IMR-90 (cell line): ENCODE results near the gene COL5A1. TPM values are rescaled to one million over a fixed set of nuclear protein-coding genes. Genes with fewer than 3 reads are reported as not detected.

Experiments
- ATAC-seq: fragments of 200-7000 bp; cut with Tn5 transposase; 2 replicates; pipeline ENCODE4 v1.9.1; 2020; ENCODE audit warnings: low read depth, mild to moderate bottlenecking, moderate library complexity
- BruUV-seq: library from RNA; stranded (reverse); fragments of 400-500 nt; replicated peaks from 2 replicates; lab custom pipeline; 2021; lab: Mats Ljungman, UMichigan
- CTCF ChIA-PET: fragments of 300-600 bp; formaldehyde crosslinking; extraction: SDS; loops from one replicate; lab custom pipeline; 2021; ENCODE audit warnings: antibody characterized with exemption; lab: Yijun Ruan, JAX
- POLR2A ChIA-PET: fragments of 300-600 bp; sonication (Branson Sonifier 250); formaldehyde crosslinking; loops from one replicate; lab custom pipeline; 2022; ENCODE audit warnings: antibody characterized with exemption; ENCODE audit not compliant: unreplicated experiment; lab: Charles Lee
- DNase-seq: peaks from one replicate; pipeline ENCODE4 v3.0.0; 2013
- H2AFZ ChIP-seq: replicated peaks from 2 replicates; pipeline ENCODE3; 2013; ENCODE audit warnings: low read length, mild to moderate bottlenecking; ENCODE audit not compliant: poor library complexity
- H2AK5ac ChIP-seq: 2 replicates; pipeline ENCODE4 v1.6.1; 2013; ENCODE audit warnings: low read depth, low read length, inconsistent platforms
- H2AK9ac ChIP-seq: replicated peaks from 2 replicates; pipeline ENCODE3; 2013; ENCODE audit warnings: mild to moderate bottlenecking, low read depth, low read length, moderate library complexity; ENCODE audit not compliant: poor library complexity
- H2BK120ac ChIP-seq: 2 replicates; pipeline ENCODE4 v1.6.1; 2013; ENCODE audit warnings: low read depth, low read length, inconsistent platforms
- H2BK15ac ChIP-seq: 3 replicates; pipeline ENCODE4 v1.6.1; 2013; ENCODE audit warnings: low read depth, low read length, inconsistent platforms
- H2BK20ac ChIP-seq: 2 replicates; pipeline ENCODE4 v1.6.1; 2013; ENCODE audit warnings: low read depth, mild to moderate bottlenecking, inconsistent platforms, low read length, moderate library complexity
- H2BK5ac ChIP-seq: 2 replicates; pipeline ENCODE4 v1.6.1; 2013; ENCODE audit warnings: mild to moderate bottlenecking, low read depth, low read length, inconsistent platforms; ENCODE audit not compliant: poor library complexity, severe bottlenecking
- H3K14ac ChIP-seq: replicated peaks from 2 replicates; pipeline ENCODE4 v1.6.1; 2013; ENCODE audit warnings: low read depth, low read length, inconsistent platforms
- H3K18ac ChIP-seq: 2 replicates; pipeline ENCODE4 v1.6.1; 2013; ENCODE audit warnings: low read depth, low read length, control low read depth
- H3K23ac ChIP-seq: 2 replicates; pipeline ENCODE4 v1.6.1; 2013; ENCODE audit warnings: low read depth, low read length, inconsistent platforms
- H3K27ac ChIP-seq: 2 replicates; pipeline ENCODE4 v1.5.1; 2013; ENCODE audit warnings: mild to moderate bottlenecking, control low read depth, low read length; ENCODE audit not compliant: insufficient read depth
- H3K27me3 ChIP-seq: 2 replicates; pipeline ENCODE4 v1.6.1; 2013; ENCODE audit warnings: low read length; ENCODE audit not compliant: control insufficient read depth, insufficient read depth
- H3K36me3 ChIP-seq: 2 replicates; pipeline ENCODE4 v1.6.1; 2013; ENCODE audit warnings: low read length, mixed read lengths; ENCODE audit not compliant: control insufficient read depth, insufficient read depth
- H3K4ac ChIP-seq: 2 replicates; pipeline ENCODE4 v1.6.1; 2013; ENCODE audit warnings: low read depth, low read length, inconsistent platforms
- H3K4me1 ChIP-seq: 2 replicates; pipeline ENCODE4 v1.6.1; 2013; ENCODE audit warnings: low read length, mixed read lengths; ENCODE audit not compliant: control insufficient read depth, insufficient read depth
- H3K4me2 ChIP-seq: 2 replicates; pipeline ENCODE4 v1.6.1; 2013; ENCODE audit warnings: low read depth, mild to moderate bottlenecking, control low read depth, low read length, moderate library complexity
- H3K4me3 ChIP-seq: 2 replicates; pipeline ENCODE4 v1.5.1; 2013; ENCODE audit warnings: low read depth, mild to moderate bottlenecking, control low read depth, low read length, moderate library complexity; ENCODE audit not compliant: insufficient read depth
- H3K56ac ChIP-seq: 2 replicates; pipeline ENCODE4 v1.6.1; 2013; ENCODE audit warnings: low read length, inconsistent platforms; ENCODE audit not compliant: insufficient read depth; ENCODE audit errors: extremely low read depth
- H3K79me1 ChIP-seq, 2 experiments: 2 replicates each; pipeline ENCODE4 v1.6.1; 2013; ENCODE audit warnings: low read length in 2 of 2, inconsistent platforms in 1 of 2, low read depth in 1 of 2
- H3K9ac ChIP-seq: 2 replicates; pipeline ENCODE4 v1.6.1; 2013; ENCODE audit warnings: low read depth, low read length, control low read depth
- H3K9me1 ChIP-seq: 2 replicates; pipeline ENCODE4 v1.6.1; 2013; ENCODE audit warnings: low read length, inconsistent platforms; ENCODE audit not compliant: insufficient read depth
- H3K9me3 ChIP-seq: 2 replicates; pipeline ENCODE4 v1.6.1; 2013; ENCODE audit warnings: low read length; ENCODE audit not compliant: control insufficient read depth, insufficient read depth
- H4K20me1 ChIP-seq: 2 replicates; pipeline ENCODE4 v1.6.1; 2013; ENCODE audit warnings: low read length, inconsistent platforms; ENCODE audit not compliant: insufficient read depth
- H4K5ac ChIP-seq: 2 replicates; pipeline ENCODE4 v1.6.1; 2013; ENCODE audit warnings: mild to moderate bottlenecking, low read depth, low read length, control low read depth
- H4K8ac ChIP-seq, 2 experiments: 2 replicates each; pipeline ENCODE4 v1.6.1; 2013; ENCODE audit warnings: low read depth in 2 of 2, low read length in 2 of 2, control low read depth in 1 of 2, inconsistent platforms in 1 of 2
- H4K91ac ChIP-seq: 2 replicates; pipeline ENCODE4 v1.6.1; 2013; ENCODE audit warnings: low read depth, low read length, inconsistent platforms; ENCODE audit not compliant: insufficient read depth
- BHLHE40 ChIP-seq: fragments of 150-350 bp; IDR thresholded peaks from 2 replicates; pipeline ENCODE4 v1.6.1; 2016; ENCODE audit warnings: mild to moderate bottlenecking, low read depth, low read length
- CEBPB ChIP-seq: IDR thresholded peaks from 2 replicates; pipeline ENCODE4 v1.6.1; 2012; ENCODE audit warnings: low read depth, low read length, improper control_type of control experiment
- CHD1 ChIP-seq: IDR thresholded peaks from 2 replicates; pipeline ENCODE4 v1.6.1; 2012; ENCODE audit warnings: low read depth, low read length, improper control_type of control experiment
- CTCF ChIP-seq: conservative IDR thresholded peaks from 2 replicates; pipeline ENCODE4 v1.5.1; 2012; ENCODE audit warnings: mild to moderate bottlenecking, low read depth, low read length, improper control_type of control experiment
- ELK1 ChIP-seq: fragments of 150-350 bp; IDR thresholded peaks from 2 replicates; pipeline ENCODE4 v1.6.1; 2016; ENCODE audit warnings: low read depth, mild to moderate bottlenecking, low read length, moderate library complexity, borderline replicate concordance
- FOS ChIP-seq: fragments of 150-350 bp; IDR thresholded peaks from 2 replicates; pipeline ENCODE4 v1.6.1; 2016; ENCODE audit warnings: low read depth, low read length
- MXI1 ChIP-seq: IDR thresholded peaks from 2 replicates; pipeline ENCODE4 v1.6.1; 2012; ENCODE audit warnings: low read depth, mild to moderate bottlenecking, low read length, moderate library complexity, borderline replicate concordance
- NFE2L2 ChIP-seq: fragments of 150-350 bp; IDR thresholded peaks from 2 replicates; pipeline ENCODE4 v1.6.1; 2016; ENCODE audit warnings: low read depth, mild to moderate bottlenecking, low read length
- POLR2A ChIP-seq: IDR thresholded peaks from 2 replicates; pipeline ENCODE4 v1.6.1; 2012; ENCODE audit warnings: mild to moderate bottlenecking, low read depth, low read length
- RAD21 ChIP-seq: IDR thresholded peaks from 2 replicates; pipeline ENCODE4 v1.6.1; 2012; ENCODE audit warnings: low read length, improper control_type of control experiment
- RFX5 ChIP-seq: IDR thresholded peaks from 2 replicates; pipeline ENCODE4 v1.8.0; 2012; ENCODE audit warnings: low read depth, mild to moderate bottlenecking, low read length, moderate library complexity
- SMC3 ChIP-seq: fragments of 150-350 bp; IDR thresholded peaks from 2 replicates; pipeline ENCODE4 v1.6.1; 2016; ENCODE audit warnings: low read depth, mild to moderate bottlenecking, antibody characterized with exemption, low read length, moderate library complexity
- USF2 ChIP-seq: fragments of 150-350 bp; IDR thresholded peaks from 2 replicates; pipeline ENCODE4 v1.6.1; 2017; ENCODE audit warnings: mild to moderate bottlenecking, antibody characterized with exemption, low read length, low read depth
- whole genome bisulfite sequencing, 2 experiments: methylation state at CpG; one replicate each; pipeline versions ENCODE4 v1.1.5 to v1.1.7; 2013; ENCODE audit warnings: missing lambda C conversion rate in 2 of 2; ENCODE audit not compliant: insufficient read length in 1 of 2; ENCODE audit errors: extremely low coverage in 2 of 2; 5-methylcytosine and 5-hydroxymethylcytosine counted together
- dilution Hi-C: fragments of 300-500 bp; cut with HindIII; formaldehyde crosslinking; loops from one replicate; pipeline ENCODE4 v1.14.3; 2018; ENCODE audit warnings: low sequenced_read_pairs; ENCODE audit not compliant: unreplicated experiment
- in situ Hi-C: fragments of 300-500 bp; cut with MboI; formaldehyde crosslinking; loops from 3 replicates; pipeline ENCODE4 v1.14.3; 2019; ENCODE audit warnings: low sequenced_read_pairs, inconsistent platforms, mixed read lengths
- intact Hi-C: fragments of 100-400 bp; cut with micrococcal nuclease; formaldehyde crosslinking; loops from 2 replicates; pipeline ENCODE4 v1.10.0; 2022
- polyA plus RNA-seq, 3 experiments: library from polyadenylated mRNA; depleted of rRNA; stranded (reverse); fragments of >200 nt; gene quantifications; 2 replicates each; pipeline ENCODE4 v1.2.3, GENCODE V29; 2012; ENCODE audit warnings: low replicate concordance in 1 of 3
- total RNA-seq: library from RNA; depleted of rRNA; stranded (reverse); fragments of >200 nt; gene quantifications from 2 replicates; pipeline ENCODE4 v1.2.3, GENCODE V29; 2012

COL5A1 gene
- total and polyA plus RNA-seq, 2 of the 4 experiments (the other 2 are of a cell fraction), result 19.2 to 173 TPM

- ATAC-seq (no peak), DNase-seq (no peak)
- dilution Hi-C loops (no loop called here), intact Hi-C loops (no loop called here), in situ Hi-C loops (no loop called here)
- CTCF ChIA-PET, result no interaction called here
- Histone ChIP-seq H3K9me1 (peaks cover 27% of the 10 kb centered on the region), H3K36me3 (peaks cover 75% of the 10 kb centered on the region), H4K8ac (no peak overlapping the region), H3K4ac (no peak overlapping the region), H3K4me3 (no peak overlapping the region), H3K14ac (no peak overlapping the region), H2AFZ (no peak overlapping the region), H2BK5ac (no peak overlapping the region), H3K9ac (no peak overlapping the region), H3K23ac (no peak overlapping the region), H4K91ac (no peak overlapping the region), H2BK15ac (no peak overlapping the region; the same call in 2 of the 3 replicates), H4K5ac (no peak overlapping the region), H3K4me1 (no peaks in the 10 kb centered on the region), H3K4me2 (no peak overlapping the region), H2BK120ac (no peak overlapping the region), H3K79me1 (peaks cover 11 to 61% of the 10 kb centered on the region in 2 experiments), H2AK5ac (no peak overlapping the region), H3K56ac (no peak overlapping the region), H3K27ac (no peak overlapping the region), H2BK20ac (no peak overlapping the region), H4K20me1 (peaks cover 27% of the 10 kb centered on the region), H3K9me3 (no peaks in the 10 kb centered on the region), H3K27me3 (no peaks in the 10 kb centered on the region), H3K18ac (no peak overlapping the region), H2AK9ac (no peak overlapping the region)
- TF ChIP-seq SMC3 (no peak), BHLHE40 (no peak), CHD1 (no peak), ELK1 (no peak), RAD21 (no peak), FOS (no peak), CEBPB (no peak), RFX5 (no peak), USF2 (no peak), POLR2A (no peak), CTCF (no peak), NFE2L2 (no peak), MXI1 (no peak)
- 83% methylated on average over 3 of the region's 8 CpGs; no CpG with 5 or more reads in 1 of the 2 experiments for WGBS, 2 experiments
- BruUV-seq, result no TSS peak
- POLR2A ChIA-PET, result no interaction called here
Measured at GRCh38 chr9:134787601-134788531, 146.3 kb downstream of the COL5A1 start.
